Activated CD8-positive, alpha-beta memory T cell treated with anti-CD3 and anti-CD28 coated beads, Interleukin-2, amount 10 ng/mL, durations not matched to agents 7 days and 5 days (primary cell): Measurements from ENCODE around the gene LRRC41. TPM values are rescaled to one million over a fixed set of nuclear protein-coding genes. Genes with fewer than 3 reads are reported as not detected.

ENCODE experiments used
- ATAC-seq: fragments of 150-1000 bp; cut with Tn5 transposase; one replicate; pipeline ENCODE4 v1.10.0; 2021; ENCODE audit warnings: moderate library complexity
- CTCF ChIA-PET: fragments of 350-600 bp; sonication (Branson Sonifier 250); formaldehyde crosslinking; loops from one replicate; lab custom pipeline; 2021; ENCODE audit warnings: antibody characterized with exemption; lab: Charles Lee
- DNase-seq: peaks from one replicate; pipeline ENCODE4 v3.0.0-alpha.2; 2020
- H3K27ac Mint-ChIP-seq: one replicate; pipeline ENCODE4 v1.8.0; 2021; ENCODE audit warnings: mild to moderate bottlenecking, mixed read lengths
- H3K27me3 Mint-ChIP-seq: one replicate; pipeline ENCODE4 v1.8.0; 2021; ENCODE audit warnings: mixed read lengths
- H3K36me3 Mint-ChIP-seq: one replicate; pipeline ENCODE4 v1.8.0; 2021; ENCODE audit warnings: mild to moderate bottlenecking, mixed read lengths
- H3K4me1 Mint-ChIP-seq: one replicate; pipeline ENCODE4 v1.8.0; 2021; ENCODE audit warnings: mixed read lengths
- H3K4me3 Mint-ChIP-seq: one replicate; pipeline ENCODE4 v1.8.0; 2021; ENCODE audit warnings: mild to moderate bottlenecking, moderate library complexity, mixed read lengths
- H3K9me3 Mint-ChIP-seq: one replicate; pipeline ENCODE4 v1.8.0; 2022; ENCODE audit warnings: low read depth, mixed read lengths
- total RNA-seq, 2 experiments: library from RNA; stranded (reverse); gene quantifications; one replicate each; pipeline ENCODE4 v1.2.3, GENCODE V29; 2021

LRRC41 gene
- total RNA-seq, 2 experiments from 2014 or later, result 33.4 to 44.7 TPM

DNA sequence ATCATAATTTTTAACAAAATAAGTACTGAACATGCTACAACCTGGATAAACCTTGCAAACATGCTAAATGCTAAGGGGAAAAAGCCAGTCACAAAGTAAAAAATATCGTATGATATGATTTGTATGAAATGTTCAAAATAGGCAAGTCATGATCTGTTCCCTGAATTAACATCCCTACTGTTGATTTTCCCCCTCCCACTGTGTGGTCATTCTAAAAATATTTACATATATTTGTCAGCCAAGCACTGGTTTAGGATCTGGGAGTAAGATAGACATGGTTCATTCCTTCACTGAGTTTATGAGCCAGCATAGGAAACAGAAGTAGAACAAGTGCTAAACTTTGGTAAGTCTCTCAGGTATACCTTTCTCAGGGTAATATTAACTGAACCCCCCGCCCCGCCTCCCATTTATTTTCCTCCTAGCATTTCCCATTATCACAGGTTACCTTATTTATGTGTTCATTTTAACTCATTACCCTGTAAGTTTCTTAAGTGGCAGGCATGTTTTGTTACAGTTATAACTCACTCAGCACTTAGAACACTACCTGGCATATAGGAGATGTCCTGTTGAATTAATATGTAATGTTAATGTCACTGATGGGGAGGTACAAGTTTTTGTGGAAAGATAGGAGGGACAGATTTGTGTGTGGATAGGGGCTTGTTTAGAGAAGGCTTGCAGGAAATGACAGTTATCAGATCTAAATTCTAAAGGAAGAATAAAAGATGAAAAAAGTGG lies 12.4 kb upstream of the LRRC41 start:
- H3K9me3 Mint-ChIP-seq, result no peaks in the 10 kb centered on the region

DNA sequence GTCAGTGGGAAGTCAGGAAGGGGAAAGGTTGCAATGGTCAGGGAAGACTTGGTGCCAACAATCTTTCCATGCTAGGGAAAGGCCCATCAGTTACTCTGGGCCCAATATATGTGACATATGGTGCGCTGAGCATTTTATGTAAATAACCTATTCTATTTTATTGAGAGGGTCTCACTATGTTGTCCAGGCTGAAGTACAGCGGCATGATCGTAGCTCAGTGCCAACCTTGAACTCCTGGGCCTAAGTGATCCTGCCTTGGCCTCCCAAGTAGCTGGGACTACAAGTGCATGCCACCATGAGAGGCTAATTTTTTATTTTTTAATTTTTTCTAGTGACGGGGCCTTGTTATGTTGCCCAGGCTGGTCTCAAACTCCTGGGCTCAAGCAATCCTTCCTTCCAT lies 6.9 kb upstream of the LRRC41 start:
- CTCF ChIA-PET, result interaction anchor here (3.0 kb wide), 1 partner anchor 38 kb away, joined by 12 read pairs; no protein-coding TSS in a partner anchor
- Mint-ChIP-seq H3K4me1 (peaks cover 28% of the 10 kb centered on the region), H3K27ac (no peak overlapping the region), H3K36me3 (peaks cover 40% of the 10 kb centered on the region), H3K27me3 (no peaks in the 10 kb centered on the region), H3K9me3 (no peaks in the 10 kb centered on the region), H3K4me3 (no peak overlapping the region)
- no peak for DNase-seq
- ATAC-seq, result no peak

More for the DNA sequence above, 12.4 kb upstream of the LRRC41 start:
- DNase-seq, result no peak
- CTCF ChIA-PET, result no interaction called here
- H3K27ac Mint-ChIP-seq, result no peak overlapping the region
- ATAC-seq, result no peak
- peaks cover 2% of the 10 kb centered on the region for H3K4me1 Mint-ChIP-seq
- H3K4me3 Mint-ChIP-seq, result no peak overlapping the region
- peaks cover 32% of the 10 kb centered on the region for H3K36me3 Mint-ChIP-seq
- H3K27me3 Mint-ChIP-seq, result no peaks in the 10 kb centered on the region

DNA sequence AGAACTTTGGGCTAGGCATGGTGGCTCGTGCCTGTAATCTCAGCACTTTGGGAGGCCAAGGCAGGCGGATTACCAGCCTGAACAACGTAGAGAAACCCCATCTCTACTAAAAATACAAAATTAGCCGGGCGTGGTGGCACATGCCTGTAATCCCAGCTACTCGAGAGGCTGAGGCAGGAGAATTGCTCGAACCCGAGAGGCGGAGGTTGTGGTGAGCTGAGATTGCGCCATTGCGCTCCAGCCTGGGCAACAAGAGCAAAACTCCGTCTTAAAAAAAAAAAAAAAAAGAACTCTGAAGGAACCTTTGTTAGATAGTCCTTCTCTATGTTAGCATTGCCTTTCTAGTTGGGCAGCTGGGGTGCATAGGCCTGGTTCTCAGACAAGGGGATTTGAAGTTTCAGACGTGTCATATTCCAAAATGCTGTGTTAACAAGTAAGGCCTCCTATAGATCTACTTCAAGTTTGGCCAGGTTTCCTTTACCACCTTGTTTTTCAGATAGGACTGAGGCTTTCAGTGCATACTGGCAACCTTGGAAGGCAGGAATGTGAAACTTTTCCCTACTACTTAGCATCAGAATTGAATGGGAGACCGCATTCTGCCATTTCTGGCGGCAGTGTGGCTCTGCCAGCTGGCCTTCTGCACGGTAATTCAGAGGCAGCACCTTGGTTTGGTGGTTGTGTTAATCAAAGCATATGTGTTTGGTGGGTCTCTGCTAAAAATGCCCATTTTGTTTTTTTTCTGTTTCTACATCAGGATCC lies 6.2 kb upstream of the LRRC41 start:
- CTCF ChIA-PET, result interaction anchor here (1.4 to 3.0 kb wide), 2 partner anchors 32 to 39 kb away, joined by 4 to 12 read pairs; no protein-coding TSS in a partner anchor
- Mint-ChIP-seq H3K36me3 (peaks cover 38% of the 10 kb centered on the region), H3K9me3 (no peaks in the 10 kb centered on the region), H3K27me3 (no peaks in the 10 kb centered on the region), H3K4me1 (peaks cover 34% of the 10 kb centered on the region), H3K4me3 (no peak overlapping the region), H3K27ac (no peak overlapping the region)
- ATAC-seq, result no peak
- no peak for DNase-seq

DNA sequence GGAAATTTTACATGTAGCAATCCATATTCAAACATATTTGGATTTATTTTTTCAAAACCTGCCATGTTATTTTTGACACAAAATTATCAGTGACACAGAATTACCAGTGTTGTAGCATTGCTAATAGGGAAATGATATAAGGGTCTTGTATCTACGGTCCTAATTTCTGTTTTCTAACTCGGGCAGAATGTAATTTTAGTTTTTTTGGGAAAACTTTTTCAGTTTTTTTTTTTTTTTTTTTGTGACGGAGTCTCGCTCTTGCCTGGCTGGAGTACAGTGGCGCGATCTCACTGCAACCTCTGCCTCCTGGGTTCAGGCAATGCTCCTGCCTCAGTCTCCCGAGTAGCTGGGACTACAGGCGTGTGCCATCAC lies 2.7 kb upstream of the LRRC41 start:
- Mint-ChIP-seq H3K4me1 (peaks cover 43% of the 10 kb centered on the region), H3K4me3 (peak overlapping the region; percentile 28), H3K9me3 (no peaks in the 10 kb centered on the region), H3K27me3 (no peaks in the 10 kb centered on the region), H3K27ac (peak overlapping the region; percentile 18), H3K36me3 (peaks cover 24% of the 10 kb centered on the region)
- CTCF ChIA-PET, result interaction anchor here (1.7 kb wide), 1 partner anchor 9 kb away, joined by 3 read pairs; no protein-coding TSS in a partner anchor
- DNase-seq (no peak), ATAC-seq (no peak)

DNA sequence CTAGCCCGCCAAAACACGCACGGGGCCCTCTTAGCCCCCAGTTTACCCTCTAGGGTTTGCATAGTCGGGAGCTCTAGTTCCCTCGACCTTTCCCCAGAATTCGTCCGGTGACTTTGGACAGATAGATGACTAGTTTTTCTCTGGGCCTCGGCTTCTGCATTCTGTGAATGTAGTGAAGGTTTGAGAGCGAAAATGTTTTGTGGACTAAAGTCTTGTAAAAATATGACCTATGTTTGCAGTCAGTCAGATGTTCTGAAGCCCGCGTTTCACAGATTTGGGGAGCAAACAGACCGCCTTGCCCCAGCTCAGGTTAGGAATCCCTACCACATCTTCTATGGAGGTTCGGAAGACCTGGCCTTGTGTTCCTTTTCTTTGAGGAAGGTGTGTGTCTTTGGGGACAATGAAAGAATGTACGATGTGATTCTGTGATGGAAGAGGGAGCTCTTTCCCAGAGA lies 483 bp upstream of the LRRC41 start:
- ATAC-seq (no peak), DNase-seq (no peak)
- CTCF ChIA-PET, result interaction anchor here (0.6 to 2.6 kb wide), 5 partner anchors 37 to 59 kb away, joined by 3 to 26 read pairs (median 3); partner anchors contain the start of genes NSUN4 and RAD54L
- Mint-ChIP-seq H3K36me3 (peaks cover 11% of the 10 kb centered on the region), H3K9me3 (no peaks in the 10 kb centered on the region), H3K4me3 (peak overlapping the region; percentile 100), H3K27me3 (no peaks in the 10 kb centered on the region), H3K27ac (peak overlapping the region; percentile 98), H3K4me1 (peaks cover 53% of the 10 kb centered on the region)

DNA sequence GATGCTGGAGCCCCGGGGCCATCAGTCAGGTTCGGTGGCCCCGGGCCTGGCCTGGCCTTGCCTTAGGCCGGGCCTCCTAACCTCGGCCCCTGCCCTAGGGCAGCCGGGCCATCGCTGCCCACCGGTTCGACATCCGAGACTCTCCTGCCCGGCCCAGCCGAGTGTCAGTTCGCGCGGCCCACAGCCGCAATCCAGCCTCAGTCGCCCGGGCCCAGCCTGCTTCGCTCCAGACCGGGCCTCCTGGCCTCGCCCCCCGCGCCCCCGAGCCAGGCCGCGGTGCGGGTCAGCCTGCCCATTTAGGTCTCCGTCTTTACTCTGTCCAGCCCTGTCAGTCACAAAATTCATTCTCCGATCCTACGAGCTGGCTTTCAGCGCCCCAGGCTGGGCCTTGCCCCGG lies 777 bp downstream of the LRRC41 start:
- no peak for DNase-seq
- H3K9me3 Mint-ChIP-seq, result no peaks in the 10 kb centered on the region
- H3K27me3 Mint-ChIP-seq, result no peaks in the 10 kb centered on the region
- peak overlapping the region; percentile 100 for H3K4me3 Mint-ChIP-seq
- CTCF ChIA-PET, result interaction anchor here (0.7 to 2.6 kb wide), 4 partner anchors 38 to 104 kb away, joined by 3 to 26 read pairs (median 8); partner anchors contain the start of gene NSUN4
- peaks cover 45% of the 10 kb centered on the region for H3K4me1 Mint-ChIP-seq
- H3K36me3 Mint-ChIP-seq, result peaks cover 16% of the 10 kb centered on the region
- peak; percentile 24 for ATAC-seq
- peak overlapping the region; percentile 98 for H3K27ac Mint-ChIP-seq

DNA sequence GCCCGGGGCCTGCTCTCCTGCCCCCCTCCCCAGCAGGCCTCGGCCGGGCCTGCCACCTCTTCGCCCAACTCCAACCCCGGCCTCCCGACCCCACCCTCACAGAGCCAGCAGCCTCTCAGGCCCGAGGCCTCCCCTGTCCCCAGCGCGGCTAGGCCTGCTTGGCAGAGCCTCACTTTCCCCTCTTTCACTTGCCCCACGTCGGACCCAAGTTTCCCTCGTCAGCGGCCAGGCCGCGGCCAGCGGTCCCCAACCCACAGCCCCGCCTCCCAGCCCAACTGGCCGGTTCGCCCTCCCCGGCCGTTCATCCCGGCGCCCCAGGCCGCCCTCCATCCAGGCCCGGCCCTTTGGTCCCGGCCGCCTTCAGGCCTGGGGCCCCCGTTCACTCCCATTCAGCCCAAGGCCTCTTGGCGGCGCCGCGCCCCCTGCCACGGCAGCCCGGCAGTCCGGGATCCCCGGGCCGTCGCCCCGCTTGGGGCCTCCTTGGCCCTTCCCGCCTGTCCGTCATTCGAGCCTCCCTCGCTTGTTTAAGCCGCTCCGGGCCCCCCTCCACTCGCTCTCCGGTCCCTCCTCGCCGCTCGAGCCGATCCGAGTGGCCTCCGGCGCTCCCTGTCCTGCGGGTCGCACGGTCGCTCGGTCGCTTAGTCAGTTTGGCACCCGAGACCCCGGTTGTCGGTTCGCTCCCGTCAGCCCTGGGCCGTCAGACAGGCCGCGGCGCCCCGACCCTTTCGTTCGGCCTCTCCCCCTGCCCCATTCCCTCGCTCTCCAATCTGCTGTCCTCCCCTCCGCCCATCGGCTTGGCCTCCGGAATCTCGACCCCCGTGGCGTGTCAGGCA lies 1.4 kb downstream of the LRRC41 start:
- Mint-ChIP-seq H3K4me3 (peak overlapping the region; percentile 100), H3K27ac (peak overlapping the region; percentile 98), H3K4me1 (peaks cover 40% of the 10 kb centered on the region), H3K36me3 (peaks cover 20% of the 10 kb centered on the region), H3K9me3 (no peaks in the 10 kb centered on the region), H3K27me3 (no peaks in the 10 kb centered on the region)
- peak; percentile 67 for DNase-seq
- CTCF ChIA-PET, result interaction anchor here (1.1 to 2.6 kb wide), 3 partner anchors 38 to 55 kb away, joined by 3 to 26 read pairs (median 3); partner anchors contain the start of gene NSUN4
- peak; percentile 48 for ATAC-seq

DNA sequence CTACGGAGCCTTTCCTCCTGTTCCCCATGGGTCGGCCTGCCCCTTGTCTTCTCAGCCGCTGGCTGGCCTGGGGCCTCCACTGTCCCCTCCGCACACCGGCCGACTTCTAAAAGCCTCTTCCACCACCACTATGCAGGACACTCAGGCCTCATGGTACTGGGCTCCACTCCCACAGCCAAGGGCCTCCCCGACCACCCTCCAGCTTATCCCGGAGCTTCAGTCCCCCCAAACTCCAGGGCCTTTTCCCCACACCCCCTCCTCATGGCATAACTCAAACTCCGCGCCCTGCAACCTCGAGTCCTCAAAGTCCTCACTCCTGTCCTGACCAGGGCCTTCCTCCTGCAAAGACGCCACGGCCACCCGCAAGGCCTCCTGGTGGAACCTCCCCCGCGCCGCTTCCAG lies 2.0 kb downstream of the LRRC41 start:
- no peak for ATAC-seq
- Mint-ChIP-seq H3K36me3 (peaks cover 26% of the 10 kb centered on the region), H3K27ac (peak overlapping the region; percentile 98), H3K27me3 (no peaks in the 10 kb centered on the region), H3K4me1 (peaks cover 34% of the 10 kb centered on the region), H3K9me3 (no peaks in the 10 kb centered on the region), H3K4me3 (peak overlapping the region; percentile 100)
- DNase-seq, result no peak
- CTCF ChIA-PET, result interaction anchor here (1.1 to 1.3 kb wide), 2 partner anchors 39 to 54 kb away, joined by 3 read pairs; no protein-coding TSS in a partner anchor

DNA sequence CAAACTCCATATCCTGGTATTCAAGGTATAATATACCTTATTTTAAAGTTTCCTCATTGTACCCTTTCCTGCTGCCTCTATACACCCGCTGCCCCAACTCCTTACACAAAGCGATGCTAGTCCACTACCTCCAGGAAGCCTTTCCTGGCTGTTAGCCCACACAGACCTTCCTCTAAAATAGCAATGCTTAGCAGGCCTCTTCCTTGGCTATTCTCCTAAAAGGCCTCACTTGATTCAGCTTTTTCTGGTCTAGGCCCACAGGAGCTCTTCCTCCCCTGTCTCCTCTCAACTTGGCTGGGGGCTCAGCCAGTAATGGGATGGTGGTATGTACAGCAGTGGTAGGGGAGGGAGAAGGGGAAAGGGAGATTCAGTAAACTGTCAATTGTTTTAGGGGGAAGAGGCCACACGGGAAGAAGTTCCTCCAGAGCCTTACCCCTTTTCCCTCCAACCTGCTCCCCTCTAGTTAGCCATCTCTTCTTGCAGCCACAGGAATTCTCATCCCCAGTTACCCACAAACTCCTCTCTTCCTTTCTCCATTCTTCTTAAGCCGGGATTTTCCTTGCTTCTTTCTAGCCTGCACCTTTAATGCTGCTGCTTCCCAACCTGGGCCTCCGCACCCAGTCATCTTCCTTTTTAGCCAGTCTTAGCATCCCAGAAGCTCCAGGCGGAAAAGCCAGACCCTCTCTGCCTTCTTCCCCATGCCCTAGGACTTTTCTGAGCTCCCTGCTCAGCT lies 2.6 kb downstream of the LRRC41 start:
- DNase-seq, result no peak
- Mint-ChIP-seq H3K9me3 (no peaks in the 10 kb centered on the region), H3K36me3 (peaks cover 28% of the 10 kb centered on the region), H3K4me3 (peak overlapping the region; percentile 100), H3K27ac (peak overlapping the region; percentile 98), H3K27me3 (no peaks in the 10 kb centered on the region), H3K4me1 (peaks cover 28% of the 10 kb centered on the region)
- CTCF ChIA-PET, result interaction anchor here (0.7 to 1.3 kb wide), 4 partner anchors 9 to 54 kb away, joined by 3 read pairs; no protein-coding TSS in a partner anchor
- no peak for ATAC-seq

DNA sequence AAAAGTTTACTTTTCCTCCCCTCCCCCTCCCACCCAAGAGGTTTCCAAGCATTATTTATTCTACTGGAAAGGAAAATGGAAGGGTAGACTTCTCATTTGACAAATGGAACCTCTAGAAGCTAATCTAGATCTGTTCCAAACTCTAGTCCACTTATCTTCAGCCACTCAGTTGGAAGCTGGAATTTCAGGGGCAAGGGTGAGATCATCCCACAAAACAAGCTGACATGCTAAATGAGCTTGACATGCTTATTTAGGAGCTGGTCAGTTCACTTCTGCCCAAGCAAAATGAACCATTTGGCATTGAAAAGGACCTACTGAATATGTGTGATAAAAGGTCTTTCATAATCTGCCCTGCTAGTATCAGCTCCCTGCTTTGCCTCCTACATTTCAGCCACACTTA lies 5.0 kb downstream of the LRRC41 start:
- no peak for DNase-seq
- Mint-ChIP-seq H3K9me3 (no peaks in the 10 kb centered on the region), H3K27me3 (no peaks in the 10 kb centered on the region), H3K27ac (no peak overlapping the region), H3K4me3 (no peak overlapping the region), H3K36me3 (peaks cover 31% of the 10 kb centered on the region), H3K4me1 (peaks cover 17% of the 10 kb centered on the region)
- CTCF ChIA-PET, result interaction anchor here (0.5 to 3.3 kb wide), 5 partner anchors 13 to 61 kb away, joined by 3 to 13 read pairs (median 5); partner anchors contain the start of gene NSUN4
- no peak for ATAC-seq

DNA sequence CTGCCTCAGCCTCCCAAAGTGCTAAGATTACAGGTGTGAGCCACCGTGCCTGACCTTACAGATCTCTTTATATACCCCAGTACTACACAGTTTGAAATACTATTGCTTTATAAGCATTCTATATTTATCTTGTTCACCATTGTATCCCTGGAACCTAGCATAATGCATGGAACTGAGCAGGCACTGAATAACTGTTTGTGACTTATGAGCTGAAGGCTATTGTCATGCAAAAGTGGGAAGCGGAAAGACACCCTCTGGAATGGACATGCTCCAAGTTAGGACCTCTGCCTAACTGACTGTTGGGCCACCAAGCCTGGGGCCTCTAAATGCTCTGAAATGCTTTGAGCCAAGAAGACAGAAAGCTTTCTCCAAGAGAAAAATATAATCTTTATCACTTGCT lies 8.1 kb downstream of the LRRC41 start:
- no peaks in the 10 kb centered on the region for H3K9me3 Mint-ChIP-seq
- ATAC-seq, result no peak
- CTCF ChIA-PET, result interaction anchor here (1.0 kb wide), 1 partner anchor 39 kb away, joined by 3 read pairs; no protein-coding TSS in a partner anchor
- H3K4me3 Mint-ChIP-seq, result no peak overlapping the region
- H3K4me1 Mint-ChIP-seq, result peaks cover 3% of the 10 kb centered on the region
- DNase-seq, result no peak
- H3K27me3 Mint-ChIP-seq, result no peaks in the 10 kb centered on the region
- H3K36me3 Mint-ChIP-seq, result peaks cover 33% of the 10 kb centered on the region
- no peak overlapping the region for H3K27ac Mint-ChIP-seq

DNA sequence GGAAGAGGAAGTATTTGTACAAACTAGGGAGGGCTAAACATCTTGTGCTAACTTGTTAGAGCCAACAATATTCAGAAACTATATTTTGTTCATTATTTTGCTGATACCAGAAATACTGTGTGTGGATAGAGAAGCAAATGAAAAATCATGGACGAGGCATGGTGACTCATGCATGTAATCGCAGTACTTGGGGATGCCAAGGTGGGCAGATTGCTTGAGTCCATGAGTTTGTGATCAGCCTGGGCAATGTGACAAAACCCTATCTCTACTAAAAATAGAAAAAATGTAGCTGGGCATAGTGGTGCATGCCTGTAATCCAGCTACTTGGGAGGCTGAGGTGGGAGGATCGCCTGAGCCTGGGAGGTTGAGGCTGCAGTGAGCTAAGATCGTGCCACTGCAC lies 13.4 kb downstream of the LRRC41 start:
- ATAC-seq, result no peak
- peaks cover 21% of the 10 kb centered on the region for H3K36me3 Mint-ChIP-seq
- H3K9me3 Mint-ChIP-seq, result no peaks in the 10 kb centered on the region
- peaks cover 15% of the 10 kb centered on the region for H3K4me1 Mint-ChIP-seq
- H3K27me3 Mint-ChIP-seq, result no peaks in the 10 kb centered on the region
- H3K4me3 Mint-ChIP-seq, result no peak overlapping the region
- no peak for DNase-seq
- no peak overlapping the region for H3K27ac Mint-ChIP-seq
- CTCF ChIA-PET, result no interaction called here
